B cell (primary cell): ENCODE results near the gene KCNJ12. TPM values are rescaled to one million over a fixed set of nuclear protein-coding genes. Genes with fewer than 3 reads are reported as not detected.

ENCODE experiments used
- ATAC-seq: fragments of 200-7000 bp; cut with Tn5 transposase; one replicate; pipeline ENCODE4 v1.10.0; 2021; ENCODE audit warnings: low read depth, mild to moderate bottlenecking, moderate number of reproducible peaks, moderate library complexity
- CTCF ChIA-PET: fragments of 350-600 bp; sonication (Branson Sonifier 250); formaldehyde crosslinking; loops from one replicate; lab custom pipeline; 2021; ENCODE audit warnings: antibody characterized with exemption, inconsistent platforms; lab: Charles Lee
- POLR2A ChIA-PET: fragments of 350-600 bp; sonication (Branson Sonifier 250); formaldehyde crosslinking; loops from one replicate; lab custom pipeline; 2021; ENCODE audit warnings: antibody characterized with exemption; lab: Charles Lee
- DNase-seq: peaks from one replicate; pipeline ENCODE4 v3.0.0; 2013
- H2AFZ ChIP-seq: 2 replicates; pipeline ENCODE4 v1.6.1; 2012; ENCODE audit warnings: mild to moderate bottlenecking, low read depth, low read length; ENCODE audit not compliant: insufficient read depth, poor library complexity, severe bottlenecking
- H3K27ac ChIP-seq, 2 donors: 1 replicate in 1 of 2; 2 replicates in 1 of 2; pipeline ENCODE4 v1.5.1; 2012 to 2013; ENCODE audit warnings: low read length in 2 of 2, mild to moderate bottlenecking in 2 of 2, moderate library complexity in 1 of 2
- H3K27me3 ChIP-seq, 4 experiments: fragments of 200-600 bp in 1 of 4; sonication (generic) in 1 of 4; replicated peaks in 1 of 4; 1 replicate in 2 of 4; 2 replicates in 2 of 4; pipeline versions ENCODE4 v1.6.1 to v1.7.0; 2013 to 2016; ENCODE audit warnings: low read length in 3 of 4, mild to moderate bottlenecking in 2 of 4, mixed read lengths in 1 of 4, moderate library complexity in 1 of 4; ENCODE audit not compliant: insufficient read depth in 4 of 4, control insufficient read depth in 3 of 4; ENCODE audit errors: control extremely low read depth in 1 of 4
- H3K36me3 ChIP-seq, 2 experiments: replicated peaks in 1 of 2; 1 replicate in 1 of 2; 2 replicates in 1 of 2; pipeline versions ENCODE4 v1.6.1 to v1.7.1; 2013; ENCODE audit warnings: low read length in 1 of 2; ENCODE audit not compliant: insufficient read depth in 2 of 2, control insufficient read depth in 1 of 2; ENCODE audit errors: control extremely low read depth in 1 of 2, extremely low read depth in 1 of 2
- H3K4me1 ChIP-seq, 2 donors: fragments of 200-600 bp in 1 of 2; sonication (generic) in 1 of 2; 1 replicate in 1 of 2; 2 replicates in 1 of 2; pipeline versions ENCODE4 v1.5.1 to v1.6.1; 2013 to 2017; ENCODE audit warnings: low read length in 2 of 2; ENCODE audit not compliant: control insufficient read depth in 2 of 2, insufficient read depth in 2 of 2
- H3K4me2 ChIP-seq: replicated peaks from 2 replicates; pipeline ENCODE3; 2012; ENCODE audit warnings: mild to moderate bottlenecking, low read depth, low read length; ENCODE audit not compliant: poor library complexity, severe bottlenecking
- H3K4me3 ChIP-seq, 5 experiments: fragments of 200-600 bp in 1 of 5; sonication (generic) in 1 of 5; 1 replicate in 3 of 5; 2 replicates in 2 of 5; pipeline versions ENCODE4 v1.5.1 to v1.7.0; 2011 to 2016; ENCODE audit warnings: low read length in 4 of 5, mild to moderate bottlenecking in 4 of 5, low read depth in 2 of 5, control low read depth in 1 of 5, moderate library complexity in 1 of 5; ENCODE audit not compliant: insufficient read depth in 1 of 5; ENCODE audit errors: control extremely low read depth in 1 of 5, extremely low read depth in 1 of 5
- H3K79me2 ChIP-seq: fragments of 200-600 bp; sonication (generic); one replicate; pipeline ENCODE4 v1.6.0; 2016; ENCODE audit warnings: low read length; ENCODE audit not compliant: control insufficient read depth, insufficient read depth
- H3K9ac ChIP-seq: fragments of 200-600 bp; sonication (generic); 2 replicates; pipeline ENCODE4 v1.6.1; 2017; ENCODE audit warnings: mild to moderate bottlenecking, low read length, moderate library complexity
- H3K9me3 ChIP-seq, 3 donors: one replicate each; pipeline versions ENCODE4 v1.6.1 to v1.7.1; 2013; ENCODE audit warnings: low read length in 2 of 3; ENCODE audit not compliant: control insufficient read depth in 2 of 3, insufficient read depth in 1 of 3; ENCODE audit errors: control extremely low read depth in 1 of 3
- H4K20me1 ChIP-seq: 2 replicates; pipeline ENCODE4 v1.6.0; 2012; ENCODE audit warnings: mild to moderate bottlenecking, low read length; ENCODE audit not compliant: insufficient read depth, control insufficient read depth, poor library complexity, severe bottlenecking
- H3K27ac Mint-ChIP-seq: one replicate; pipeline ENCODE4 v1.8.0; 2021; ENCODE audit warnings: mixed read lengths
- H3K27me3 Mint-ChIP-seq: one replicate; pipeline ENCODE4 v1.8.0; 2021; ENCODE audit warnings: mixed read lengths
- H3K4me1 Mint-ChIP-seq: one replicate; pipeline ENCODE4 v1.8.0; 2021; ENCODE audit warnings: mixed read lengths
- H3K4me3 Mint-ChIP-seq: one replicate; pipeline ENCODE4 v1.8.0; 2021; ENCODE audit warnings: mixed read lengths
- H3K9me3 Mint-ChIP-seq: one replicate; pipeline ENCODE4 v1.8.0; 2022; ENCODE audit warnings: mixed read lengths; ENCODE audit not compliant: insufficient read depth
- CTCF ChIP-seq: fragments of 200-600 bp; IDR thresholded peaks from one replicate; pipeline ENCODE4 v1.8.0; 2022; ENCODE audit warnings: antibody characterized with exemption, mild to moderate bottlenecking
- EZH2 ChIP-seq: IDR thresholded peaks from 2 replicates; pipeline ENCODE4 v1.6.1; 2012; ENCODE audit warnings: borderline replicate concordance, low read depth, mild to moderate bottlenecking, moderate library complexity, low read length; ENCODE audit not compliant: insufficient read depth, poor library complexity, severe bottlenecking
- WGBS: methylation state at CpG from one replicate; pipeline ENCODE4 v1.1.5; 2013; ENCODE audit warnings: missing lambda C conversion rate; ENCODE audit not compliant: insufficient coverage; 5-methylcytosine and 5-hydroxymethylcytosine counted together
- intact Hi-C: fragments of 100-400 bp; cut with micrococcal nuclease; formaldehyde crosslinking; loops from one replicate; pipeline ENCODE4 v1.10.0; 2022
- polyA plus RNA-seq: library from polyadenylated mRNA; depleted of rRNA; stranded (reverse); fragments of >200 nt; gene quantifications from 2 replicates; pipeline ENCODE4 v1.2.3, GENCODE V29; 2012
- total RNA-seq, 2 donors: library from RNA; stranded (reverse); fragments of 120-200 nt in 1 of 2; gene quantifications; 1 replicate in 1 of 2; 2 replicates in 1 of 2; pipeline versions ENCODE4 v1.2.3 to v1.2.4, GENCODE V29; 2013 to 2022

The KCNJ12 gene
- total and polyA plus RNA-seq, 2 donors (not counting 1 experiment from before 2014, with no cell fraction given), result not detected

- ChIA-PET CTCF (no interaction called here), POLR2A (no interaction called here)
- Mint-ChIP-seq H3K4me1 (peaks cover 11% of the 10 kb centered on the region), H3K4me3 (peak overlapping the region; percentile 73), H3K9me3 (no peaks in the 10 kb centered on the region), H3K27me3 (peaks cover 44% of the 10 kb centered on the region), H3K27ac (peak overlapping the region; percentile 32)
- Histone ChIP-seq H3K79me2 (no peaks in the 10 kb centered on the region), H3K27me3 (peaks cover 0 to 17% (median 1%) of the 10 kb centered on the region in 4 experiments), H3K4me3 (peak overlapping the region in 1 of 5 experiments; percentile 2), H3K4me1 (peaks cover 0 to 11% of the 10 kb centered on the region in 2 donors), H3K36me3 (no peaks in the 10 kb centered on the region), H2AFZ (peak overlapping the region; percentile 58), H4K20me1 (no peaks in the 10 kb centered on the region), H3K9me3 (peaks cover 0 to 10% (median 0%) of the 10 kb centered on the region in 3 donors), H3K27ac (no peak overlapping the region), H3K9ac (no peak overlapping the region), H3K4me2 (peak overlapping the region; percentile 32)
- intact Hi-C loops, result loop anchor here (1.0 kb wide), 1 partner anchor 59 kb away; no protein-coding TSS in a partner anchor
- TF ChIP-seq CTCF (peak; percentile 61), EZH2 (no peak)
- peak; percentile 18 for ATAC-seq
- 33% methylated on average over 36 of the region's 49 CpGs for WGBS
- peak; percentile 66 for DNase-seq
These were observed 76.4 kb downstream of the KCNJ12 start for GRCh38 chr17:21452377-21453143.

- H3K79me2 ChIP-seq, result no peaks in the 10 kb centered on the region
- H3K36me3 ChIP-seq, result no peaks in the 10 kb centered on the region
- 86% methylated on average over 11 of the region's 17 CpGs for WGBS
- H3K4me1 Mint-ChIP-seq, result peaks cover 11% of the 10 kb centered on the region
- no peaks in the 10 kb centered on the region for H4K20me1 ChIP-seq
- H3K4me1 ChIP-seq, result peaks cover 0 to 11% of the 10 kb centered on the region in 2 donors
- CTCF ChIA-PET, result no interaction called here
- no peak overlapping the region for H2AFZ ChIP-seq
- H3K9ac ChIP-seq, result no peak overlapping the region
- peaks cover 0 to 10% (median 0%) of the 10 kb centered on the region in 3 donors for H3K9me3 ChIP-seq
- intact Hi-C loops, result no loop called here
- H3K4me2 ChIP-seq, result no peak overlapping the region
- H3K27me3 Mint-ChIP-seq, result peaks cover 42% of the 10 kb centered on the region
- DNase-seq, result no peak
- no peak for ATAC-seq
- POLR2A ChIA-PET, result no interaction called here
- H3K27me3 ChIP-seq, result peaks cover 0 to 19% (median 1%) of the 10 kb centered on the region in 4 experiments
- H3K27ac Mint-ChIP-seq, result no peak overlapping the region
- no peak overlapping the region for H3K4me3 Mint-ChIP-seq
- H3K9me3 Mint-ChIP-seq, result no peaks in the 10 kb centered on the region
- H3K4me3 ChIP-seq, result no peak overlapping the region
- TF ChIP-seq CTCF, result no peak
- no peak for TF ChIP-seq EZH2
- no peak overlapping the region for H3K27ac ChIP-seq
These were observed 77.2 kb downstream of the KCNJ12 start for GRCh38 chr17:21453144-21453898.
